KMS-11 (cell line): ENCODE results near the gene ASIP.

Source experiments
- H2AFZ ChIP-seq: fragments of 200-600 bp; sonication (generic); 2 replicates; pipeline ENCODE4 v1.6.1; 2016; ENCODE audit warnings: antibody characterized with exemption, mixed run types, low read depth
- H3K27ac ChIP-seq: fragments of 200-600 bp; sonication (generic); 2 replicates; pipeline ENCODE4 v1.6.1; 2016; ENCODE audit warnings: mild to moderate bottlenecking, mixed run types
- H3K27me3 ChIP-seq: fragments of 200-600 bp; sonication (generic); 2 replicates; pipeline ENCODE4 v1.6.1; 2017; ENCODE audit warnings: mild to moderate bottlenecking, low read depth, mixed run types, moderate library complexity; ENCODE audit not compliant: insufficient read depth
- H3K36me3 ChIP-seq: fragments of 200-600 bp; sonication (generic); 2 replicates; pipeline ENCODE4 v1.6.1; 2017; ENCODE audit warnings: mild to moderate bottlenecking, mixed run types; ENCODE audit not compliant: insufficient read depth
- H3K4me1 ChIP-seq: fragments of 200-600 bp; sonication (generic); 2 replicates; pipeline ENCODE4 v1.6.1; 2016; ENCODE audit warnings: mild to moderate bottlenecking, low read depth, mixed run types; ENCODE audit not compliant: poor library complexity, severe bottlenecking
- H3K4me2 ChIP-seq: fragments of 200-600 bp; sonication (generic); 2 replicates; pipeline ENCODE4 v1.7.0; 2016; ENCODE audit warnings: mild to moderate bottlenecking, mixed run types
- H3K4me3 ChIP-seq: fragments of 200-600 bp; sonication (generic); IDR thresholded peaks from 2 replicates; pipeline ENCODE4 v1.6.1; 2017; ENCODE audit warnings: low read depth, low read length, mixed read lengths; ENCODE audit not compliant: insufficient read depth
- H3K79me2 ChIP-seq: fragments of 200-600 bp; sonication (generic); 2 replicates; pipeline ENCODE4 v1.6.1; 2016; ENCODE audit warnings: low read depth, mixed run types; ENCODE audit not compliant: insufficient read depth
- H3K9ac ChIP-seq: fragments of 200-600 bp; sonication (generic); 2 replicates; pipeline ENCODE4 v1.6.1; 2016; ENCODE audit warnings: mild to moderate bottlenecking, mixed run types
- H4K20me1 ChIP-seq: fragments of 200-600 bp; sonication (generic); 2 replicates; pipeline ENCODE4 v1.6.1; 2016; ENCODE audit warnings: mild to moderate bottlenecking, mixed run types; ENCODE audit not compliant: insufficient read depth
- TF ChIP-seq, protein P1 (sequence below): fragments of 200-600 bp; sonication (generic); conservative IDR thresholded peaks from 2 replicates; pipeline ENCODE4 v1.6.1; 2017; ENCODE audit warnings: low read depth, mild to moderate bottlenecking, antibody characterized with exemption, low read length, moderate library complexity, mixed read lengths

The ASIP gene

DNA sequence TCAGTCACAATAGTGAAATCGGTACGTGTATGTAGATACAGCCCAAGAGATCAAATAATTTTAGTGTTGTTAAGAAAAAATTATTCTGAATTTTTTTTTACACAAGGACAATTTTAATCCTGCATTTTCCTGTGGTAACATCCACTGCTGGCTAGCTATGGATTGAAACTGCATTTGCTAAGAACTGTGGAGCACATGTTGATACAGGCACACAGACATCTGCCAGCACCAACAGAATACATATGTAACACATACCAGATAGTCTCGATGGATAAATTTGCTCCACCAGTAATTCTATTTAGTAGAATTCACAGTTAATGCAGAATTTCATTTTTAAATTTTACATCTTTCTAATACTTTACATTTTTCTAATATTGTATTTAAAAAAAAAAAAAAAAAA lies 2.2 kb downstream of the ASIP start:
- H3K27ac ChIP-seq, result no peak overlapping the region
- no peak overlapping the region for H3K4me2 ChIP-seq
- no peak overlapping the region for H3K9ac ChIP-seq
- H4K20me1 ChIP-seq, result no peaks in the 10 kb centered on the region
- no peaks in the 10 kb centered on the region for H3K36me3 ChIP-seq
- H3K4me1 ChIP-seq, result peaks cover 37% of the 10 kb centered on the region
- no peaks in the 10 kb centered on the region for H3K79me2 ChIP-seq
- TF ChIP-seq, protein P1, sequence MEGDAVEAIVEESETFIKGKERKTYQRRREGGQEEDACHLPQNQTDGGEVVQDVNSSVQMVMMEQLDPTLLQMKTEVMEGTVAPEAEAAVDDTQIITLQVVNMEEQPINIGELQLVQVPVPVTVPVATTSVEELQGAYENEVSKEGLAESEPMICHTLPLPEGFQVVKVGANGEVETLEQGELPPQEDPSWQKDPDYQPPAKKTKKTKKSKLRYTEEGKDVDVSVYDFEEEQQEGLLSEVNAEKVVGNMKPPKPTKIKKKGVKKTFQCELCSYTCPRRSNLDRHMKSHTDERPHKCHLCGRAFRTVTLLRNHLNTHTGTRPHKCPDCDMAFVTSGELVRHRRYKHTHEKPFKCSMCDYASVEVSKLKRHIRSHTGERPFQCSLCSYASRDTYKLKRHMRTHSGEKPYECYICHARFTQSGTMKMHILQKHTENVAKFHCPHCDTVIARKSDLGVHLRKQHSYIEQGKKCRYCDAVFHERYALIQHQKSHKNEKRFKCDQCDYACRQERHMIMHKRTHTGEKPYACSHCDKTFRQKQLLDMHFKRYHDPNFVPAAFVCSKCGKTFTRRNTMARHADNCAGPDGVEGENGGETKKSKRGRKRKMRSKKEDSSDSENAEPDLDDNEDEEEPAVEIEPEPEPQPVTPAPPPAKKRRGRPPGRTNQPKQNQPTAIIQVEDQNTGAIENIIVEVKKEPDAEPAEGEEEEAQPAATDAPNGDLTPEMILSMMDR, result no peak
- H3K27me3 ChIP-seq, result no peaks in the 10 kb centered on the region
- H2AFZ ChIP-seq, result no peak overlapping the region
- H3K4me3 ChIP-seq, result no peak overlapping the region

DNA sequence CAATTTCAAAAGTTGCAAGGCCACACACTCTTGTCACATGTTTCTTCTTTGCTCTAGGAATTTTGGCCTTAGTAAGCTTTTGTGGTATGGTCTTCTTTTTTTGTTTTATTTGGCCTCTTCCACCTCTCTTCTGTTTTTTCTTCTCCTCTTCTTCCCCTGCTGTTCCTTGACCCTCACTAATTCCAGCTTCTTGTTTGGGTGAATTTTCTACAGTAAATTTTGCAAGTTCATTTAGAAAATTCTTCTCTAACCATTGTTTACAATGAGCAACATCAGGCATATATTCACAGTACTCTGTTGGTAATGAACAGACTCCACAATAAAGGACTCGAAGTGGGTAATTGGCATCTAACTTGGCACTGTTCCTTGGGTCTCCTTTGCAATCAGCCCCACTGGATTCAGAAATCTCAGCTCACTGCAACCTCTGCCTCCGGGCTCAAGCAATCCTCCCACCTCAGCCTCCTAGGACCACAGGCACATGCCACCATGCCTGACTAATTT lies 5.0 kb downstream of the ASIP start:
- Histone ChIP-seq H3K79me2 (no peaks in the 10 kb centered on the region), H3K4me2 (no peak overlapping the region), H3K4me3 (no peak overlapping the region), H4K20me1 (no peaks in the 10 kb centered on the region), H3K36me3 (no peaks in the 10 kb centered on the region), H3K4me1 (peaks cover 45% of the 10 kb centered on the region), H3K27ac (no peak overlapping the region), H3K9ac (no peak overlapping the region), H3K27me3 (no peaks in the 10 kb centered on the region), H2AFZ (no peak overlapping the region)
- TF ChIP-seq, protein P1, result no peak

DNA sequence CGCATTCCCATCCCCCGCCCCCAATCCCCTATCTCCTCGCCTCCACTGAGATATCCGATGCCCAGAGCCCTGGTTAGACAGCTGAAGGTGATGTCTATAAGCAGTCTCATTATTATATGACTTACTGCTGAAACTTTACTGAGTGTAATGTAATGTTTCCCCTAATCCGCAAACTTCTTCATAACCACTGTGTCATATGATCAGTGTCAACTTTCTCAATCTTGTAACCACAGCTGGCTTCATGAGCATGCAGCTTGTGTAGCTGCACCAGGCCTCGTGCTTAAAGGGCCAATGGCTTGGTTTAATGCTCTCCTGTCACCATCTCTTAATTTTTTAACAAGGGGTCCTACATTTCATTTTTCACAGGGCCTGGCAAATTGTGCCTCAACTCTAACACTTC lies 8.1 kb downstream of the ASIP start:
- TF ChIP-seq, protein P1, result no peak
- Histone ChIP-seq H3K36me3 (no peaks in the 10 kb centered on the region), H3K4me3 (no peak overlapping the region), H3K4me1 (peaks cover 30% of the 10 kb centered on the region), H3K79me2 (no peaks in the 10 kb centered on the region), H4K20me1 (no peaks in the 10 kb centered on the region), H3K27ac (peak overlapping the region; percentile 6; the same call in 1 of the 2 replicates), H3K4me2 (peak overlapping the region; percentile 40), H3K9ac (no peak overlapping the region), H3K27me3 (no peaks in the 10 kb centered on the region), H2AFZ (0 out of 2 replicates have a peak overlapping the region, but pooled peaks have one; percentile 1)

DNA sequence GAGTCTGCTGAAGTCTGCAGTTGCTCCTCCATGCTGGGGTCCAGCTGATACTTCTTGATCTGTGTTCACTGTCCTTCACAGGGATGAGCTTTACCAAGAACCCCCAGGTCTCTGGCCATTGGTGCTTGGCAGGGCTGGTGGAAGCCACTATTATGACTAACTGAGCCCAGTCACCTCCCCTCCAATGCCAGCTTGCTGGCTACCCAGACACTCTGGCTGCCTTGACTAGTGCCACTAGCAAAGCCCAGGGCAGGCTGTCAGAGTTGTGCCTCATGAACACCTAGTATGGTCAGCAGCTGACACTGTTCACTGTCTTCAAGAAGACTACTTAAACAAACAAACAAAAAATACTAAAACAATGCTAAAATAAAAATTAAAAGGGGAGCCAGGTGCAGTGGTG lies 8.8 kb downstream of the ASIP start:
- no peak overlapping the region for H3K27ac ChIP-seq

More for the DNA sequence above, 8.8 kb downstream of the ASIP start:
- H4K20me1 ChIP-seq, result no peaks in the 10 kb centered on the region
- no peak overlapping the region for H3K4me3 ChIP-seq
- H2AFZ ChIP-seq, result no peak overlapping the region
- H3K4me2 ChIP-seq, result peak overlapping the region; percentile 40; the same call in 1 of the 2 replicates
- no peaks in the 10 kb centered on the region for H3K36me3 ChIP-seq
- TF ChIP-seq, protein P1, result no peak
- no peak overlapping the region for H3K9ac ChIP-seq
- H3K4me1 ChIP-seq, result peaks cover 30% of the 10 kb centered on the region
- H3K27me3 ChIP-seq, result no peaks in the 10 kb centered on the region
- H3K79me2 ChIP-seq, result no peaks in the 10 kb centered on the region
